HG02943 (cell line): Measurements from ENCODE around the gene LEFTY1.
"Not testable (repeated sequence)": the region's sequence is repeated elsewhere in the genome, so short reads cannot be mapped to it uniquely, and the experiment has no call there.

Experiments
- ATAC-seq: cut with Tn5 transposase; IDR thresholded peaks from one replicate; pipeline ENCODE4 v1.9.1; 2021; ENCODE audit warnings: mild to moderate bottlenecking, low read depth, moderate library complexity; ENCODE audit not compliant: unreplicated experiment

The LEFTY1 gene

GRCh38 chr1:225852413-225853124, 36.4 kb downstream of the LEFTY1 start:
- no peak for ATAC-seq

- ATAC-seq, result no peak
These were observed 37.1 kb downstream of the LEFTY1 start for GRCh38 chr1:225851805-225852204.

GRCh38 chr1:225850370-225850769, 38.6 kb downstream of the LEFTY1 start:
- ATAC-seq, result no peak

GRCh38 chr1:225849925-225850324, 39.0 kb downstream of the LEFTY1 start:
- no peak for ATAC-seq

GRCh38 chr1:225848030-225848955, 40.7 kb downstream of the LEFTY1 start:
- peak; percentile 58 for ATAC-seq

- ATAC-seq, result peak; percentile 7
These were observed 41.3 kb downstream of the LEFTY1 start for GRCh38 chr1:225847610-225848009.

- ATAC-seq, result no peak
These were observed 42.3 kb downstream of the LEFTY1 start for GRCh38 chr1:225846331-225847310.

GRCh38 chr1:225845571-225846259, 43.2 kb downstream of the LEFTY1 start:
- ATAC-seq, result no peak

GRCh38 chr1:225845097-225845496, 43.8 kb downstream of the LEFTY1 start:
- ATAC-seq, result no peak

GRCh38 chr1:225844236-225845061, 44.5 kb downstream of the LEFTY1 start:
- ATAC-seq, result no peak

- no peak for ATAC-seq
These were observed 45.5 kb downstream of the LEFTY1 start for GRCh38 chr1:225843426-225843795.

- no peak for ATAC-seq
These were observed 46.0 kb downstream of the LEFTY1 start for GRCh38 chr1:225842788-225843425.

- ATAC-seq, result no peak
These were observed 46.9 kb downstream of the LEFTY1 start for GRCh38 chr1:225842074-225842473.

- no peak for ATAC-seq
These were observed 48.2 kb downstream of the LEFTY1 start for GRCh38 chr1:225840713-225841112.

- ATAC-seq, result no peak
These were observed 48.7 kb downstream of the LEFTY1 start for GRCh38 chr1:225840223-225840610.

- ATAC-seq, result no peak
These were observed 50.2 kb downstream of the LEFTY1 start for GRCh38 chr1:225838793-225839192.

- not testable (repeated sequence) for ATAC-seq
These were observed 52.6 kb downstream of the LEFTY1 start for GRCh38 chr1:225836296-225836695.
